ENCODE data around the gene RUNX3.

The RUNX3 gene

DNA sequence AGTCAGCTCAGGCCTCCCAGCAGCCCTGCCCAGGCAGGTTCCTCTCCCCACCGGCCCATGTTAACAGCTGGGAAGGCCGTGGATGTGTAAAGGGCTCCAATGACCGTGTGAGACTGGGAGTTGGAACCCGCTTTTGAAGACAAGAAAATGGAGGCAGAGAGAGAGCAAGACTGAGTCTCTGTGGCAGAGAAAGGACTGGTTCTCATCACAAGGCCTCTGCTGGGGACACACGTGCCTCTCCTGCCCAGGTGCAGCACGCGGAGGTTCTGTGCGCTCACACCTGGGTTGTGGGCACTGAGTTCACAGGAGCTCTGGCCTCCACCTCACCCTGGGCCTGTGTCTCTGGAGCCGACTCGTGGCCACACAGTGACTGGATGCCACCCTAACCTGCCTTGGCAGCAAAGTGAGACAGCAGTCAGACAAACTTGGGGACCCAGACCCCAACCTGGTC lies 27.0 kb downstream of the RUNX3 start:
- TF ChIP-seq, protein P1, sequence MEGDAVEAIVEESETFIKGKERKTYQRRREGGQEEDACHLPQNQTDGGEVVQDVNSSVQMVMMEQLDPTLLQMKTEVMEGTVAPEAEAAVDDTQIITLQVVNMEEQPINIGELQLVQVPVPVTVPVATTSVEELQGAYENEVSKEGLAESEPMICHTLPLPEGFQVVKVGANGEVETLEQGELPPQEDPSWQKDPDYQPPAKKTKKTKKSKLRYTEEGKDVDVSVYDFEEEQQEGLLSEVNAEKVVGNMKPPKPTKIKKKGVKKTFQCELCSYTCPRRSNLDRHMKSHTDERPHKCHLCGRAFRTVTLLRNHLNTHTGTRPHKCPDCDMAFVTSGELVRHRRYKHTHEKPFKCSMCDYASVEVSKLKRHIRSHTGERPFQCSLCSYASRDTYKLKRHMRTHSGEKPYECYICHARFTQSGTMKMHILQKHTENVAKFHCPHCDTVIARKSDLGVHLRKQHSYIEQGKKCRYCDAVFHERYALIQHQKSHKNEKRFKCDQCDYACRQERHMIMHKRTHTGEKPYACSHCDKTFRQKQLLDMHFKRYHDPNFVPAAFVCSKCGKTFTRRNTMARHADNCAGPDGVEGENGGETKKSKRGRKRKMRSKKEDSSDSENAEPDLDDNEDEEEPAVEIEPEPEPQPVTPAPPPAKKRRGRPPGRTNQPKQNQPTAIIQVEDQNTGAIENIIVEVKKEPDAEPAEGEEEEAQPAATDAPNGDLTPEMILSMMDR (IDR thresholded peaks at IDR 0.05; ENCODE audit: control insufficient read depth, insufficient read depth, low read depth, low read length, missing control alignments), result no peak
- no peak overlapping the region for H3K4me3 ChIP-seq (ENCODE audit: control insufficient read depth, low read depth, low read length)
- no peak for DNase-seq (ENCODE audit: low read depth)

DNA sequence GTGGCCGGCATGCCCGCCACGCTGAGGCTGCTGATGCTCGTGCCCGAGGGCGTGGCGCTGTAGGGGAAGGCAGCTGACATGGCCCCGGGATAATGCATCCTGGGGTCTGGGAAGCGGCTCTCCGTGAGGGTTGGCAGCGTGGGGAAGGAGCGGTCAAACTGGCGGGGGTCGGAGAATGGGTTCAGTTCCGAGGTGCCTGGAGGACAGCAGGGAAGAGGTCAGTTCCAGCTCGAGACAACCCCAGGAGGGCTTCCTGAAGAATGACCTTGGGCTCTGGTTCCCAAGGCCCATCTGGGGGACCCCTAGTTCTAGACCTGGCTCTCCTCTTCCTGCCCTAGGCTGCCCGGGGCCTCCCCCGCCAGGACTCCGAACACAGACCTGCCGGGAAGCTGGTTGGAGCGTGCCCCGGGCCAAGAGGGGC lies 27.6 kb downstream of the RUNX3 start:
- H3K4me3 ChIP-seq (ENCODE audit: control insufficient read depth, low read depth, low read length), result no peak overlapping the region
- no peak for DNase-seq (ENCODE audit: low read depth)
- TF ChIP-seq, protein P1 (IDR thresholded peaks at IDR 0.05; ENCODE audit: control insufficient read depth, insufficient read depth, low read depth, low read length, missing control alignments), result no peak

DNA sequence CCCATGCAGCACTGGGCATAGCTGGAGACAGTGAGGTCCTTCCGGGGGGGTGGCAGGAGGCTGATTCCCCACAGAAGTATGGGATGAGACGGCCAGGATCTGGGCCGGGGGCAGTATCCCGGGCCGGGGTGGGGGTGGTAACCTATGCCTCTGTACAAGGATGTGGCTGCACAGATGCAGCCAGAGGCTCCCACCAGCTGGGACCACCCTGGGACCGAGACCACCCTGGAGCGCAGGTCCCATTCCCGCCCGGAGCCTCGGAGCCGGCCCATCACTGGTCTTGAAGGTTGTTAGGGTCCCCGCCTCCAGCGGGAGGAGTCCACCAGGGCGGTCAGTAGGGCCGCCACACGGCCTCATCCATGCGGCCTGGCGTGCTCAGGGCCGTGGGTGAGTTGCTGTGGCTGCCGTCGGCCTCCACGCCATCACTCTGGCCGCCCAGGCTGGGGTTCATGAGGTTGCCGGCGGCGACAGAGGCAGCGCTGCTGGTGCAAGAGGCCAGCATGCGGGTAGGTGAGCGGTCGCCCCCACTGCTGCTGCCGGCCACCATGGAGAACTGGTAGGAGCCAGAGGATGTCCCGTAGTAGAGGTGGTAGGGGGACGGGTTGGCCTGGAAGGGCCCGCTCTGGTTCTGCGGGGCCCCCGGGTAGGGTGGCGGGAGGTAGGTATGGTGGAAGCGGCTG lies 28.1 kb downstream of the RUNX3 start:
- TF ChIP-seq, protein P1 (IDR thresholded peaks at IDR 0.05; ENCODE audit: control insufficient read depth, insufficient read depth, low read depth, low read length, missing control alignments), result no peak
- no peak for DNase-seq (ENCODE audit: low read depth)
- no peak overlapping the region for H3K4me3 ChIP-seq (ENCODE audit: control insufficient read depth, low read depth, low read length)

DNA sequence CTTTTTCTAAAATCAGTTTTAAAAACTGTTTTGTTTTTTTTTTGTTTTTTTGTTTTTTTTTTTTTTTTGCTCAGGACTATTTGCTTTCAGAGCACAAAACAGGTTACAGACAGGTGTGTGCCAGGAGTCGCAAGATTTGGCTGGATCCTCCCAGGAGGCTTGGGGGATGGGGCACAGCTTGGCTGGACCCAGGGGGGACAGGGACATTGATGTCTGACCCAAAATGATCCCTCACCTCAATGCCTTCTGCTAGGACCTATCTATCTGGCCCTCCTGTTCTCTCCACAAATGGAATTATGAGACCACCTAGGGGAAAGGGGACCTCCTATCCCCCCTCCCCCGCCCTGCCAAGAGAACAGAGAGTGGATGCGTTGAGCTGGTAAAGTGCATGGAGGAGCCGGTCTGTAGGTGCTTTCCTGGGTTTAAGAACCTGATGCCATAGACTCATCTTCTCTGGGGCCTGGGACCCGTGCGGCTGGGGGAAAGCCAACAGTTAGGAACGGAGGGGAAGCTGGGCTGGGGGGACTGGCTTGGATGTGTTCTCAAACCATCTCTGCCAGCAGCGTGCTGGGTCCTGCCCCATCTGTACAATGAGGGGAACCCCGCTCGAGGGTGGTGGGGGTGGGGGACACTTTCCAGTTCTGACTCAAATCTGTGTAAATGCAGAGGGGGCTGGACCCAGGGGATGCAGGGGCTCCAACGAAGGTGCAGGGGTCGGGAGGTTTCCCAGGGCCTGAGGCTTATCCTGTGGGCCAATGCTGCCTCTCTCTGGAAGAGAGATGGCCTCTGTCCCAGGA lies 28.9 kb downstream of the RUNX3 start:
- H3K4me3 ChIP-seq (ENCODE audit: control insufficient read depth, low read depth, low read length), result no peak overlapping the region
- TF ChIP-seq, protein P1 (IDR thresholded peaks at IDR 0.05; ENCODE audit: control insufficient read depth, insufficient read depth, low read depth, low read length, missing control alignments), result no peak
- DNase-seq (ENCODE audit: low read depth), result no peak

DNA sequence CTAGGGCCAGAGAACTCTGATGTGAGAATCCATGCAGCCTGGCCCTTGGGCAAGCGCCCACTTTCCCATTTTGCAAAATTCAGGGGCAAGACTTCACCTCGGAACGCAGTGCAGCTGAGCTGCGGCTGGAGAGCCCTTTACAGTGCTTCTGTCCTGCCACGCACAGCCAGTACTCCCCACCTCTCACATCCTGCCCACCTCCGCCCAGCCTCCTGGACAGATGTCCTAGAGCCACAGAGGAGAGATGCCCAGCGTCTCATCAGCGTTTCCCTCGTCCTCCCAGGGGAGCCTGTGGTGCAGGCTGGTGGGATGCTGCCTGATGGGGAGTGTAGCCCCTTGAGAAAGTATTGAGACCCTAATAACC lies 29.6 kb downstream of the RUNX3 start:
- TF ChIP-seq, protein P1 (IDR thresholded peaks at IDR 0.05; ENCODE audit: control insufficient read depth, insufficient read depth, low read depth, low read length, missing control alignments), result no peak

DNA sequence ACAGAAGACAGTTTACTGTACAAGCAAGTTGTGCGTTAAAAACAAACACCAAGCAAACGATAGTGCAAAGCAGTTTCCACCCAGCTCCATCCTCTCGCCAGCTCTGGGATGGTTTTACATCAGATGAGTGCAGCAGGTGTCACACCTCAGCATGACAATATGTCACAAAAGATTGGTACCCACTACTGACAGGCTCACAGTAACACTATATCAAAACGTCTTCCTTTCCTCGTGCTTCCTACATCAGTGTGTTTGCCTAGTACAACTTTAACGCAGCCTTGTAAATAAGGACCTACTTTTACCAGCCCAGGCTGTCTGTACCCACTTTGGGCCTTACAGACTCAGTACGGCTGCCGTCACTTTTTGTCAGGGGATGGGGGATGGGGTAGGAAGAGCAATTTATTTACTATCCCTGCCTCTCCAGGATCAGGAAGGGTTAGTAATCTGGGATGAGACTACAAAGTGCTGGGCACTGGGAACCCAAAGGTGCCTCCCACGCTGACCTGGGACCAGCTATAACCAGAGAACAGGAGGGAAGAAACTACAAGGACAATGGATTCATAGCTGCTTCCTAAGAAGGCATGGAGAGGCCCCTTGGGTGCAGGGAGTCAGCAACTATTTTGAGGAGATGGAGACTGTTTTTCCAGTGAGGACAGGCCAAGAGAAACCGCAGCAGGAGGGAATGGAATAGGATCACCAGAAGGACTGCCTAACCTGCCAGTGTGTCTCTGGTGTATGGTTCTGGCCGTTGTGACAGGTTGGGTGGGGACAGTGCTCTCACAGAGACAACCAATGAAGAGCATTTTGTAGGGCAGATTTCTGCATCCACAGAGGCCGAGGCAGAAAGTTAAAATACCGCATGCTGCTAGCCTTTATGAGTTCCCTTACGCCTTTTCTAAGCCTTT lies 30.2 kb downstream of the RUNX3 start:
- DNase-seq (ENCODE audit: low read depth), result no peak
- TF ChIP-seq, protein P1 (IDR thresholded peaks at IDR 0.05; ENCODE audit: control insufficient read depth, insufficient read depth, low read depth, low read length, missing control alignments), result no peak
- no peak overlapping the region for H3K4me3 ChIP-seq (ENCODE audit: control insufficient read depth, low read depth, low read length)

More for the DNA sequence above, 29.6 kb downstream of the RUNX3 start:
- no peak overlapping the region for H3K4me3 ChIP-seq (ENCODE audit: control insufficient read depth, low read depth, low read length)
- no peak for DNase-seq (ENCODE audit: low read depth)

Measured in AG09309 (cell line).